SK-N-SH (cell line): ENCODE results near the gene STRBP. TPM values are rescaled to one million over a fixed set of nuclear protein-coding genes. Genes with fewer than 3 reads are reported as not detected.
"Not testable (repeated sequence)": the region's sequence is repeated elsewhere in the genome, so short reads cannot be mapped to it uniquely, and the experiment has no call there.

Experiments used
- CTCF ChIA-PET: fragments of 300-600, 350-600 bp; formaldehyde crosslinking; extraction: SDS; loops from one replicate; lab custom pipeline; 2021; lab: Yijun Ruan, JAX
- POLR2A ChIA-PET: fragments of 350-600 bp; sonication (Branson Sonifier 250); formaldehyde crosslinking; extraction: SDS; loops from one replicate; lab custom pipeline; 2020; ENCODE audit warnings: antibody characterized with exemption, inconsistent platforms; lab: Yijun Ruan, JAX
- DNase-seq: peaks from one replicate; pipeline ENCODE4 v3.0.0; 2012
- H2AFZ ChIP-seq: fragments of 200-600 bp; sonication (generic); 2 replicates; pipeline ENCODE4 v1.8.1; 2016; ENCODE audit warnings: antibody characterized with exemption, mild to moderate bottlenecking, low read depth
- H3F3A ChIP-seq: fragments of 200-600 bp; sonication (generic); replicated peaks from 2 replicates; pipeline ENCODE3; 2016; ENCODE audit warnings: antibody characterized with exemption, mild to moderate bottlenecking; ENCODE audit not compliant: insufficient read depth
- H3K27ac ChIP-seq, 2 experiments: fragments of 200-500 bp in 1 of 2; fragments of 200-600 bp in 1 of 2; sonication (Bioruptor generic) in 1 of 2; sonication (generic), shearing (Covaris generic) in 1 of 2; 2 replicates each; pipeline versions ENCODE4 v1.5.1 to v1.6.1; 2014 to 2016; ENCODE audit warnings: low read depth in 2 of 2, inconsistent platforms in 1 of 2, low read length in 1 of 2, mild to moderate bottlenecking in 1 of 2, mixed read lengths in 1 of 2
- H3K27me3 ChIP-seq: fragments of 200-600 bp; sonication (generic), shearing (Covaris generic); 2 replicates; pipeline ENCODE4 v1.6.1; 2016; ENCODE audit warnings: mixed run types; ENCODE audit not compliant: insufficient read depth
- H3K36me3 ChIP-seq, 2 experiments: fragments of 200-500 bp in 1 of 2; fragments of 200-600 bp in 1 of 2; sonication (Bioruptor generic) in 1 of 2; sonication (generic) in 1 of 2; replicated peaks in 1 of 2; 2 replicates each; pipeline versions ENCODE3 to v1.5.1; 2014 to 2016; ENCODE audit warnings: low read length in 1 of 2, mild to moderate bottlenecking in 1 of 2; ENCODE audit not compliant: insufficient read depth in 2 of 2, control insufficient read depth in 1 of 2
- H3K4me1 ChIP-seq, 2 experiments: fragments of 200-500 bp in 1 of 2; fragments of 200-600 bp in 1 of 2; sonication (Bioruptor generic) in 1 of 2; sonication (generic), shearing (Covaris generic) in 1 of 2; 2 replicates each; pipeline versions ENCODE4 v1.5.1 to v1.6.1; 2014 to 2016; ENCODE audit warnings: low read depth in 1 of 2, low read length in 1 of 2, mixed run types in 1 of 2; ENCODE audit not compliant: insufficient read depth in 2 of 2, control insufficient read depth in 1 of 2
- H3K4me2 ChIP-seq: fragments of 200-600 bp; sonication (generic), shearing (Covaris generic); 2 replicates; pipeline ENCODE4 v1.6.1; 2017; ENCODE audit warnings: mixed run types
- H3K4me3 ChIP-seq, 2 experiments: fragments of 200-500 bp in 1 of 2; fragments of 200-600 bp in 1 of 2; sonication (Bioruptor generic) in 1 of 2; sonication (generic), shearing (Covaris generic) in 1 of 2; 2 replicates each; pipeline versions ENCODE4 v1.5.1 to v1.8.1; 2014 to 2016; ENCODE audit warnings: low read depth in 2 of 2, inconsistent platforms in 1 of 2, low read length in 1 of 2, mild to moderate bottlenecking in 1 of 2, mixed read lengths in 1 of 2, moderate library complexity in 1 of 2
- H3K79me2 ChIP-seq: fragments of 200-600 bp; sonication (generic); 2 replicates; pipeline ENCODE4 v1.8.1; 2017; ENCODE audit warnings: mild to moderate bottlenecking; ENCODE audit not compliant: insufficient read depth
- H3K9ac ChIP-seq: fragments of 200-600 bp; sonication (generic); 2 replicates; pipeline ENCODE4 v1.6.1; 2017; ENCODE audit warnings: mixed run types
- H3K9me2 ChIP-seq: fragments of 200-600 bp; sonication (generic); 2 replicates; pipeline ENCODE4 v1.6.1; 2017; ENCODE audit warnings: mixed run types
- H3K9me3 ChIP-seq: fragments of 200-600 bp; sonication (generic); 2 replicates; pipeline ENCODE4 v1.6.1; 2017; ENCODE audit warnings: mixed run types, mild to moderate bottlenecking, moderate library complexity
- H4K20me1 ChIP-seq: fragments of 200-600 bp; sonication (generic); 2 replicates; pipeline ENCODE4 v1.6.1; 2017; ENCODE audit warnings: mild to moderate bottlenecking, mixed run types; ENCODE audit not compliant: insufficient read depth
- EZH2phosphoT487 ChIP-seq: fragments of 200-600 bp; sonication (generic); IDR thresholded peaks from 2 replicates; pipeline ENCODE4 v1.6.1; 2017; ENCODE audit warnings: low read depth, mixed run types, mild to moderate bottlenecking, antibody characterized with exemption, moderate library complexity, borderline replicate concordance
- FOXJ3 ChIP-seq: sonication (generic); formaldehyde crosslinking; IDR thresholded peaks from 2 replicates; pipeline ENCODE4 v1.5.1; 2020; ENCODE audit warnings: mild to moderate bottlenecking, missing genetic modification reagents
- GABPA ChIP-seq: IDR thresholded peaks from 2 replicates; pipeline ENCODE4 v1.4.0; 2012; ENCODE audit warnings: low read depth, mild to moderate bottlenecking
- GATA2 ChIP-seq: sonication (generic); formaldehyde crosslinking; IDR thresholded peaks from 2 replicates; pipeline ENCODE4 v1.5.0; 2020; ENCODE audit warnings: mild to moderate bottlenecking, missing genetic modification reagents
- JUND ChIP-seq: IDR thresholded peaks from 2 replicates; pipeline ENCODE4 v1.4.0; 2012
- NFIC ChIP-seq: IDR thresholded peaks from 2 replicates; pipeline ENCODE4 v1.4.0; 2012; ENCODE audit warnings: borderline replicate concordance
- POLR2AphosphoS5 ChIP-seq: IDR thresholded peaks from 2 replicates; pipeline ENCODE4 v1.6.1; 2012; ENCODE audit warnings: low read depth, low read length
- RXRA ChIP-seq: IDR thresholded peaks from 2 replicates; pipeline ENCODE4 v1.4.0; 2012; ENCODE audit warnings: low read depth, mild to moderate bottlenecking, borderline replicate concordance
- SMC3 ChIP-seq: IDR thresholded peaks from 2 replicates; pipeline ENCODE4 v1.6.1; 2012; ENCODE audit warnings: low read depth, low read length, improper control_type of control experiment
- TAF1 ChIP-seq: IDR thresholded peaks from 2 replicates; pipeline ENCODE4 v1.6.1; 2012; ENCODE audit warnings: low read depth, mild to moderate bottlenecking, low read length, moderate library complexity, borderline replicate concordance
- TEAD4 ChIP-seq: IDR thresholded peaks from 2 replicates; pipeline ENCODE4 v1.4.0; 2012; ENCODE audit warnings: mild to moderate bottlenecking, borderline replicate concordance; ENCODE audit not compliant: insufficient read depth
- YY1 ChIP-seq: IDR thresholded peaks from 2 replicates; pipeline ENCODE4 v1.4.0; 2012; ENCODE audit warnings: low read depth, mild to moderate bottlenecking
- WGBS: methylation state at CpG from one replicate; pipeline ENCODE4 v1.1.6; 2017; ENCODE audit warnings: low lambda C conversion rate; 5-methylcytosine and 5-hydroxymethylcytosine counted together
- polyA plus RNA-seq, 3 experiments: library from polyadenylated mRNA; depleted of rRNA; stranded (reverse); fragments of >200 nt; gene quantifications; 2 replicates each; pipeline ENCODE4 v1.2.3, GENCODE V29; 2012
- TF ChIP-seq, protein P1 (sequence below): fragments of 150-350 bp; IDR thresholded peaks from 2 replicates; pipeline ENCODE4 v1.6.1; 2017; ENCODE audit warnings: antibody characterized with exemption, low read length, low read depth, borderline replicate concordance
- TF ChIP-seq, protein P2 (sequence below): IDR thresholded peaks from 2 replicates; pipeline ENCODE4 v1.4.0; 2012; ENCODE audit warnings: low read depth, borderline replicate concordance
- TF ChIP-seq, protein P3 (sequence below): IDR thresholded peaks from 2 replicates; pipeline ENCODE4 v1.4.0; 2012; ENCODE audit warnings: low read depth
- TF ChIP-seq, protein P4 (sequence below): fragments of 150-350 bp; IDR thresholded peaks from 2 replicates; pipeline ENCODE4 v1.6.1; 2016; ENCODE audit warnings: mild to moderate bottlenecking, low read depth, low read length
- TF ChIP-seq, protein P5 (sequence below): IDR thresholded peaks from 2 replicates; pipeline ENCODE4 v1.6.1; 2012; ENCODE audit warnings: mild to moderate bottlenecking, low read depth, low read length, moderate library complexity

Gene STRBP
- polyA plus RNA-seq, 1 of the 3 experiments (the other 2 are of a cell fraction), result 5.9 TPM

DNA sequence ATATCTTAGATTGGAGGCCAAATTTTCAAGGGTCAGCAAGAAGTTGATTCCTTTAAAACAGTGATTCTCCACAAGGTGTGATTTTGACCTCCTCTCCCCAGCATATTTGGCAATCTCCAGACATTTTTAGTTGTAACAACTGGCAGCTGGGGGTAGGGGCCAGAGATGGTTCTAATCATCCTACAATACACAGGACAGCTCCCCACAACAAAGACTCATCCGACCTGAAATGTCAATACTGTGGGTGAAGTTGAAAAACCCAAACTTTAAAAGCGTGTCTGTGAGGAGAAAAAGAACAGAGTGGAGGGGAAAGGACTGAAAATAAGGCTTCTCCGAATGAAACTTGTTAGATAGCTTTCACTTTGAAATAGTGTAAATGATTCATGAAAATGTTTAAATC is 10.0 kb upstream of the STRBP start:
- TF ChIP-seq POLR2AphosphoS5, result no peak
- TF ChIP-seq TEAD4, result no peak
- TF ChIP-seq, protein P1, sequence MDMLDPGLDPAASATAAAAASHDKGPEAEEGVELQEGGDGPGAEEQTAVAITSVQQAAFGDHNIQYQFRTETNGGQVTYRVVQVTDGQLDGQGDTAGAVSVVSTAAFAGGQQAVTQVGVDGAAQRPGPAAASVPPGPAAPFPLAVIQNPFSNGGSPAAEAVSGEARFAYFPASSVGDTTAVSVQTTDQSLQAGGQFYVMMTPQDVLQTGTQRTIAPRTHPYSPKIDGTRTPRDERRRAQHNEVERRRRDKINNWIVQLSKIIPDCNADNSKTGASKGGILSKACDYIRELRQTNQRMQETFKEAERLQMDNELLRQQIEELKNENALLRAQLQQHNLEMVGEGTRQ, result no peak
- TF ChIP-seq RXRA, result no peak
- TF ChIP-seq, protein P2, sequence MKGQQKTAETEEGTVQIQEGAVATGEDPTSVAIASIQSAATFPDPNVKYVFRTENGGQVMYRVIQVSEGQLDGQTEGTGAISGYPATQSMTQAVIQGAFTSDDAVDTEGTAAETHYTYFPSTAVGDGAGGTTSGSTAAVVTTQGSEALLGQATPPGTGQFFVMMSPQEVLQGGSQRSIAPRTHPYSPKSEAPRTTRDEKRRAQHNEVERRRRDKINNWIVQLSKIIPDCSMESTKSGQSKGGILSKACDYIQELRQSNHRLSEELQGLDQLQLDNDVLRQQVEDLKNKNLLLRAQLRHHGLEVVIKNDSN, result no peak
- no peak for TF ChIP-seq NFIC
- no peak for TF ChIP-seq GABPA
- TF ChIP-seq TAF1, result no peak
- TF ChIP-seq GATA2, result no peak
- TF ChIP-seq YY1, result no peak
- TF ChIP-seq, protein P3, sequence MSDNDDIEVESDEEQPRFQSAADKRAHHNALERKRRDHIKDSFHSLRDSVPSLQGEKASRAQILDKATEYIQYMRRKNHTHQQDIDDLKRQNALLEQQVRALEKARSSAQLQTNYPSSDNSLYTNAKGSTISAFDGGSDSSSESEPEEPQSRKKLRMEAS, result no peak
- TF ChIP-seq EZH2phosphoT487, result no peak
- TF ChIP-seq JUND, result no peak
- no peak for DNase-seq
- no peaks in the 10 kb centered on the region for H3F3A ChIP-seq
- H3K27ac ChIP-seq, result no peak overlapping the region
- H3K4me1 ChIP-seq, result no peaks in the 10 kb centered on the region; a peak in 1 of 4 replicates
- no peak overlapping the region for H3K4me2 ChIP-seq
- WGBS, result 52% methylated on average over 3 of the region's 3 CpGs
- no peaks in the 10 kb centered on the region for H3K9me2 ChIP-seq
- CTCF ChIA-PET, result no interaction called here
- no peaks in the 10 kb centered on the region for H4K20me1 ChIP-seq
- H3K9me3 ChIP-seq, result no peaks in the 10 kb centered on the region
- H3K36me3 ChIP-seq, result no peaks in the 10 kb centered on the region
- no peak overlapping the region for H3K9ac ChIP-seq
- H2AFZ ChIP-seq, result no peak overlapping the region
- H3K4me3 ChIP-seq, result no peak overlapping the region
- POLR2A ChIA-PET, result no interaction called here
- H3K27me3 ChIP-seq, result peaks cover 11% of the 10 kb centered on the region; the same call in 1 of the 2 replicates
- no peaks in the 10 kb centered on the region for H3K79me2 ChIP-seq

DNA sequence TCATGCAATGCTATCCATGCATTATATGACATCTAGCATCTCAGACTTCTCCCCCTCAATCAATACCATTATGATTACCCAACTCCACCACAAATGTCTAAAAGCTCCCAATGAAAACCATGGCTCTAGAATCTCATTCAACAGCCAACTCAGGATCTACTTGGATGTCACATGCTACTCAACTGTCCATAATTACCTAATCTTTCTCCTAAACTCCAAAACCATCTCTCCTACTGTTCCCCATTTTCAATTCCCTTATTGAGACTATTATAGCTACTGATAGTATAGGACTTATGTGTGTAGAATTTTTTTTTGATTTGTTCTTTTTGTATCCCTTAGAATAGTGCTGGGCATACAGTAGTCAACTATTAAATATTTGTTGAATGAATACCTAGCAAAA is 8.2 kb upstream of the STRBP start:
- Histone ChIP-seq H2AFZ (no peak overlapping the region), H3K9me3 (no peaks in the 10 kb centered on the region), H3F3A (no peaks in the 10 kb centered on the region), H3K9me2 (no peaks in the 10 kb centered on the region), H4K20me1 (no peaks in the 10 kb centered on the region), H3K27me3 (peaks cover 11% of the 10 kb centered on the region; the same call in 1 of the 2 replicates), H3K4me2 (no peak overlapping the region), H3K27ac (no peak overlapping the region), H3K9ac (no peak overlapping the region), H3K36me3 (no peaks in the 10 kb centered on the region), H3K79me2 (no peaks in the 10 kb centered on the region), H3K4me1 (no peaks in the 10 kb centered on the region), H3K4me3 (no peak overlapping the region)
- DNase-seq, result no peak
- ChIA-PET CTCF (no interaction called here), POLR2A (interaction anchor here (1.0 kb wide), 1 partner anchor 25 kb away, joined by 3 read pairs; no protein-coding TSS in a partner anchor)
- TF ChIP-seq FOXJ3 (no peak), RXRA (no peak), SMC3 (no peak), GATA2 (no peak)
- TF ChIP-seq, protein P4, sequence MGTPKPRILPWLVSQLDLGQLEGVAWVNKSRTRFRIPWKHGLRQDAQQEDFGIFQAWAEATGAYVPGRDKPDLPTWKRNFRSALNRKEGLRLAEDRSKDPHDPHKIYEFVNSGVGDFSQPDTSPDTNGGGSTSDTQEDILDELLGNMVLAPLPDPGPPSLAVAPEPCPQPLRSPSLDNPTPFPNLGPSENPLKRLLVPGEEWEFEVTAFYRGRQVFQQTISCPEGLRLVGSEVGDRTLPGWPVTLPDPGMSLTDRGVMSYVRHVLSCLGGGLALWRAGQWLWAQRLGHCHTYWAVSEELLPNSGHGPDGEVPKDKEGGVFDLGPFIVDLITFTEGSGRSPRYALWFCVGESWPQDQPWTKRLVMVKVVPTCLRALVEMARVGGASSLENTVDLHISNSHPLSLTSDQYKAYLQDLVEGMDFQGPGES, result no peak
- TF ChIP-seq, protein P3, result no peak
- TF ChIP-seq, protein P5, sequence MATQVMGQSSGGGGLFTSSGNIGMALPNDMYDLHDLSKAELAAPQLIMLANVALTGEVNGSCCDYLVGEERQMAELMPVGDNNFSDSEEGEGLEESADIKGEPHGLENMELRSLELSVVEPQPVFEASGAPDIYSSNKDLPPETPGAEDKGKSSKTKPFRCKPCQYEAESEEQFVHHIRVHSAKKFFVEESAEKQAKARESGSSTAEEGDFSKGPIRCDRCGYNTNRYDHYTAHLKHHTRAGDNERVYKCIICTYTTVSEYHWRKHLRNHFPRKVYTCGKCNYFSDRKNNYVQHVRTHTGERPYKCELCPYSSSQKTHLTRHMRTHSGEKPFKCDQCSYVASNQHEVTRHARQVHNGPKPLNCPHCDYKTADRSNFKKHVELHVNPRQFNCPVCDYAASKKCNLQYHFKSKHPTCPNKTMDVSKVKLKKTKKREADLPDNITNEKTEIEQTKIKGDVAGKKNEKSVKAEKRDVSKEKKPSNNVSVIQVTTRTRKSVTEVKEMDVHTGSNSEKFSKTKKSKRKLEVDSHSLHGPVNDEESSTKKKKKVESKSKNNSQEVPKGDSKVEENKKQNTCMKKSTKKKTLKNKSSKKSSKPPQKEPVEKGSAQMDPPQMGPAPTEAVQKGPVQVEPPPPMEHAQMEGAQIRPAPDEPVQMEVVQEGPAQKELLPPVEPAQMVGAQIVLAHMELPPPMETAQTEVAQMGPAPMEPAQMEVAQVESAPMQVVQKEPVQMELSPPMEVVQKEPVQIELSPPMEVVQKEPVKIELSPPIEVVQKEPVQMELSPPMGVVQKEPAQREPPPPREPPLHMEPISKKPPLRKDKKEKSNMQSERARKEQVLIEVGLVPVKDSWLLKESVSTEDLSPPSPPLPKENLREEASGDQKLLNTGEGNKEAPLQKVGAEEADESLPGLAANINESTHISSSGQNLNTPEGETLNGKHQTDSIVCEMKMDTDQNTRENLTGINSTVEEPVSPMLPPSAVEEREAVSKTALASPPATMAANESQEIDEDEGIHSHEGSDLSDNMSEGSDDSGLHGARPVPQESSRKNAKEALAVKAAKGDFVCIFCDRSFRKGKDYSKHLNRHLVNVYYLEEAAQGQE, result no peak

DNA sequence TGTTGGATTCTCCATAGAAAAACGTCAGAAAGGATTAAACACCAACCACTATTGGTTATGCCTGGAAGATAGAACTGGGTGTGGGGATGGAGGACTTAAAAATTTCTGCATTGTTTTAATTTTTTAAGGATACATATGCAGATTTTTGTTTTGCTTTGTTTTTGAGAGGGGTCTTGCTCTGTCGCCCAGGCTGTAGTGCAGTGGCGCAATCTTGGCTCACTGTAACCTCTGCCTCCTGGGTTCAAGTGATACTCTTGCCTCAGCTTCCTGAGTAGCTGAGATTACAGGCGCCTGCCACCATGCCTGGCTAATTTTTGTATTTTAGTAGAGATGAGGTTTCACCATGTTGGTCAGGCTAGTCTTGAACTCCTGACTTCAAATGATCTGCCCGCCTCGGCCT is 2.7 kb upstream of the STRBP start:
- H3K9me3 ChIP-seq, H3K79me2 ChIP-seq, H4K20me1 ChIP-seq, H3K4me3 ChIP-seq, H3K36me3 ChIP-seq, DNase-seq, H2AFZ ChIP-seq, H3K9me2 ChIP-seq, H3K9ac ChIP-seq, POLR2A ChIA-PET, CTCF ChIA-PET, H3K27me3 ChIP-seq, H3K4me2 ChIP-seq, H3K27ac ChIP-seq, H3F3A ChIP-seq: not testable (repeated sequence)
- WGBS, result 87% methylated on average over 6 of the region's 6 CpGs
- H3K4me1 ChIP-seq, result peaks cover 0 to 11% of the 10 kb centered on the region in 2 experiments; a peak in 1 of 4 replicates
